Measurements from ENCODE around the gene FAM221B.

DNA sequence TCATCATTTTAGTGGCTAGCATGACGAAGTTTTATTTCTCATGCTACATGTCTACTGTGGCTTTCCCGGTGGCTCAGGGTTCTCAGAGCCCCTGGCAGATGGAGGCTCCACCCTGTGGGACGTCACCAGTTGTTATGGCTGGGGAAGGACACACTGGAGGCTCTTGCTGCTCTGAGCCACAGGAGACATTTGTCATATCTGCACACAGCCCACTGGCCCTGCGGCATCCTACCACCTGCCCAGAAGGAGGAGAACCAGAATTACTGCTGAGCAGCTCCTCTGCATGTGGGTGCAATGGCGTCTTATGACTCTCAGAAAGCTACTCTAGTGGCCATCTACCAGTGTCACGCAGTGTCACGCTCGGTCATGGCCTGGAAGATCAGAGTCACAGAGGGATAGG is 35.1 kb upstream of the FAM221B start:
- TF ChIP-seq TARDBP (IDR thresholded peaks at IDR 0.05): no peak
- no peak for TF ChIP-seq FOXA1 (IDR thresholded peaks at IDR 0.05)
- TF ChIP-seq SP1 (IDR thresholded peaks at IDR 0.05): no peak
- no peak for TF ChIP-seq ELF4 (IDR thresholded peaks at IDR 0.05)
- no peak for TF ChIP-seq LEF1 (IDR thresholded peaks at IDR 0.05; ENCODE audit: borderline replicate concordance)

All from HEK293T (cell line).